Measurements from ENCODE around the gene FLNA. TPM values are rescaled to one million over a fixed set of nuclear protein-coding genes. Genes with fewer than 3 reads are reported as not detected.

The FLNA gene
- polyA plus RNA-seq, 2 of the 4 experiments (the other 2 are of a cell fraction), result 303 to 1,116 TPM

GRCh38 chrX:154323537-154323936, 50.9 kb downstream of the FLNA start:
- POLR2A ChIA-PET, result no interaction called here
- Histone ChIP-seq H3K9me3 (no peaks in the 10 kb centered on the region), H3K27ac (no peak overlapping the region), H3K4me1 (no peaks in the 10 kb centered on the region), H3K4me2 (no peak overlapping the region), H3K4me3 (no peak overlapping the region)
- 32% methylated on average over 7 of the region's 7 CpGs for WGBS (ENCODE audit: missing lambda C conversion rate)
- ATAC-seq (no peak; a peak in 1 of 6 replicates), FAIRE-seq (no peak), DNase-seq (ENCODE audit: low read depth in 1 of 2, low spot score in 1 of 2) (no peak)
- TF ChIP-seq MAX (IDR thresholded peaks at IDR 0.05) (no peak), CTCF (IDR thresholded peaks at IDR 0.05) (no peak), ZC3H11A (IDR thresholded peaks at IDR 0.05) (no peak), FOSB (CRISPR knock-in tag; IDR thresholded peaks at IDR 0.05) (no peak), MAZ (IDR thresholded peaks at IDR 0.05; ENCODE audit: borderline replicate concordance, low read depth, low read length) (no peak), CBX8 (IDR thresholded peaks at IDR 0.05) (no peak), NR3C1 (IDR thresholded peaks at IDR 0.05) (no peak), NPAS2 (CRISPR knock-in tag; IDR thresholded peaks at IDR 0.05; ENCODE audit: borderline replicate concordance) (no peak), HOXA7 (CRISPR knock-in tag; IDR thresholded peaks at IDR 0.05) (no peak), FOSL2 (IDR thresholded peaks at IDR 0.05) (no peak), FOSL2 (CRISPR knock-in tag; IDR thresholded peaks at IDR 0.05) (no peak), CBX2 (IDR thresholded peaks at IDR 0.05; ENCODE audit: borderline replicate concordance, low read depth) (no peak), ZNF302 (CRISPR knock-in tag; IDR thresholded peaks at IDR 0.05) (no peak), NFE2L2 (conservative IDR thresholded peaks at IDR 0.05; ENCODE audit: low read length) (no peak), PHF8 (IDR thresholded peaks at IDR 0.05; ENCODE audit: borderline replicate concordance, low read depth) (no peak)
- CTCF ChIA-PET, result interaction anchor here (0.6 to 0.7 kb wide), 2 partner anchors 12 to 198 kb away, joined by 3 read pairs; no protein-coding TSS in a partner anchor

- no peak for FAIRE-seq
- CTCF ChIA-PET, result interaction anchor here (0.6 to 0.8 kb wide), 3 partner anchors 9 to 197 kb away, joined by 3 read pairs; no protein-coding TSS in a partner anchor
These were observed 51.5 kb downstream of the FLNA start for GRCh38 chrX:154322890-154323289.

More at GRCh38 chrX:154322890-154323289, 51.5 kb downstream of the FLNA start:
- no peak overlapping the region for H3K4me3 ChIP-seq
- H3K4me1 ChIP-seq, result no peaks in the 10 kb centered on the region
- TF ChIP-seq SREBF2 (IDR thresholded peaks at IDR 0.05) (no peak), GATA3 (IDR thresholded peaks at IDR 0.05; ENCODE audit: borderline replicate concordance) (no peak), BCL3 (IDR thresholded peaks at IDR 0.05) (no peak), SMC3 (IDR thresholded peaks at IDR 0.05) (no peak), EP300 (IDR thresholded peaks at IDR 0.05) (no peak), HMGXB4 (CRISPR knock-in tag; IDR thresholded peaks at IDR 0.05; ENCODE audit: borderline replicate concordance) (no peak), ZSCAN20 (CRISPR knock-in tag; IDR thresholded peaks at IDR 0.05) (no peak), RCOR1 (IDR thresholded peaks at IDR 0.05; ENCODE audit: low read depth, low read length) (no peak), TFCP2L1 (CRISPR knock-in tag; IDR thresholded peaks at IDR 0.05) (no peak), ATOH8 (CRISPR knock-in tag; IDR thresholded peaks at IDR 0.05; ENCODE audit: low read depth) (no peak), ESRRA (IDR thresholded peaks at IDR 0.05; ENCODE audit: borderline replicate concordance, low read length) (no peak), HEYL (CRISPR knock-in tag; IDR thresholded peaks at IDR 0.05) (no peak), TP53 (CRISPR knock-in tag; IDR thresholded peaks at IDR 0.05) (no peak), HOXB13 (CRISPR knock-in tag; IDR thresholded peaks at IDR 0.05; ENCODE audit: low read depth) (no peak)
- POLR2A ChIA-PET, result no interaction called here
- H3K9me3 ChIP-seq, result no peaks in the 10 kb centered on the region
- ATAC-seq, result peak; percentile 56 to 61; a peak in 5 of 6 replicates
- no peak for DNase-seq (ENCODE audit: low read depth in 1 of 2, low spot score in 1 of 2)
- H3K4me2 ChIP-seq, result no peak overlapping the region
- WGBS (ENCODE audit: missing lambda C conversion rate), result 52% methylated on average over 10 of the region's 10 CpGs
- no peak overlapping the region for H3K27ac ChIP-seq

Measured in A549 (cell line).